Transverse colon (tissue), 3 donors: ENCODE results near the gene LYPD6.

Experiments
- POLR2A ChIP-seq: fragments of 450-650 bp; IDR thresholded peaks from one replicate; pipeline ENCODE4 v1.6.1; 2016; ENCODE audit warnings: antibody characterized with exemption, mild to moderate bottlenecking, moderate library complexity
- POLR2AphosphoS5 ChIP-seq, 3 donors: sonication (generic); formaldehyde crosslinking; IDR thresholded peaks; one replicate each; pipeline ENCODE4 v1.6.1; 2016; ENCODE audit warnings: antibody characterized with exemption in 3 of 3

GRCh38 chr2:149375801-149376361, 45.5 kb downstream of the LYPD6 start:
- TF ChIP-seq POLR2A, result no peak
- TF ChIP-seq POLR2AphosphoS5 (IDR thresholded peaks at IDR 0.05), result no peak
